OCI-LY3 (cell line): Measurements from ENCODE around the gene SLC25A39.
"Not testable (repeated sequence)": the region's sequence is repeated elsewhere in the genome, so short reads cannot be mapped to it uniquely, and the experiment has no call there.

Experiments used
- CTCF ChIP-seq: fragments of 200-600, 300-600 bp; sonication (generic); IDR thresholded peaks from 2 replicates; pipeline ENCODE4 v1.5.1; 2014; ENCODE audit warnings: antibody characterized with exemption, low read length, low read depth
- EZH2phosphoT487 ChIP-seq: fragments of 200-600 bp; shearing (Covaris generic); IDR thresholded peaks from 2 replicates; pipeline ENCODE4 v1.6.1; 2018; ENCODE audit warnings: antibody characterized with exemption, mixed run types, low read depth

DNA sequence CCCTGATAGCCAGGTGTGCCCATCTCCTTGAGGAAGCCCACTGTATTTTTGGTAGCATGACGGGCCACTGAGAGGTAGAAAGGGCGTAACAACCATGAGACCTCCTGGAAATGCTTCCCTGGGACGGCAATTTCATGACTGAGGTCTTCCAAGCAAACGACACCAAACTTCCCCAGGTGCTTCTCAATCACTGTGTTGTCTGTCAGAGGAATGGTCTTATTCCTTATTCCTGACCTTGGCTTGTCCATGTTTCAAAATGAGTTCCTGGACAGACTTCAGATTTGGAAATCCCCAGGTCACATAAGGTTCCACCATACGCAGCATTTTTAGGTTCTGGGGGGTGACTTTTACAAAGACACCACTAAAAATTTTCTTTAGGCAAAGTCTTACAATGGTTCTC is 40.4 kb upstream of the SLC25A39 start:
- TF ChIP-seq CTCF, EZH2phosphoT487: not testable (repeated sequence)
